Tibial nerve (tissue), 4 donors: ENCODE results near the gene GCK.

Experiments
- CTCF ChIP-seq, 5 experiments: fragments of 200-600 bp in 3 of 5; fragments of 450-650 bp in 2 of 5; sonication (generic) in 3 of 5; IDR thresholded peaks; one replicate each; pipeline ENCODE4 v1.5.1; 2016 to 2019; ENCODE audit warnings: antibody characterized with exemption in 5 of 5, mild to moderate bottlenecking in 3 of 5, moderate library complexity in 2 of 5
- EP300 ChIP-seq, 2 donors: sonication (generic); formaldehyde crosslinking; IDR thresholded peaks; one replicate each; pipeline ENCODE4 v1.6.1; 2017; ENCODE audit warnings: antibody characterized with exemption in 2 of 2, mild to moderate bottlenecking in 1 of 2
- POLR2A ChIP-seq, 2 donors: fragments of 450-650 bp; IDR thresholded peaks; one replicate each; pipeline ENCODE4 v1.6.1; 2017; ENCODE audit warnings: antibody characterized with exemption in 2 of 2, mild to moderate bottlenecking in 2 of 2, moderate library complexity in 2 of 2

- TF ChIP-seq CTCF (IDR thresholded peaks at IDR 0.05) (no peak), POLR2A (IDR thresholded peaks at IDR 0.05) (no peak), EP300 (IDR thresholded peaks at IDR 0.05) (no peak)
Measured at GRCh38 chr7:44186736-44187135, 2.5 kb downstream of the GCK start.
